Measurements from ENCODE around the gene NRBP1. TPM values are rescaled to one million over a fixed set of nuclear protein-coding genes. Genes with fewer than 3 reads are reported as not detected.

The NRBP1 gene
- total and polyA plus RNA-seq, 2 of the 4 experiments (the other 2 are of a cell fraction): 120 to 155 TPM

DNA sequence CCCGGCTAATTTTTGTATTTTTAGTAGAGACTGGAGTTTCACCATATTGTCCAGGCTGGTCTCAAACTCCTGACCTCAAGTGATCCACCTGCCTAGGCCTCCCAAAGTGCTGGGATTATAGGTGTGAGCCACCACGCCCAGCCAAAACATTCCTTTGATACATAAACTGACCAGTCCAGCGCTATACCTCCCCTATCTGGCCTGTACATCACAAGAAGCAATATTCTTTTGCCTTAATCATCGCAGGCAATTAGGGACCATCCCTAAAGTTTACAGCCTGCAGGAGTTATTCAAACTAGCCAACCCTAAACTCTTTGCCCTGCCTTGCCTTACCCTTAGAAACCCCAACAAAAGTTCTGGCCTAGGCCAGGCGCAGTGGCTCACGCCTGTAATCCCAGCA lies 12.3 kb upstream of the NRBP1 start:
- no peaks in the 10 kb centered on the region for H3K27me3 ChIP-seq (ENCODE audit: control insufficient read depth, insufficient read depth, low read length)
- H3K18ac ChIP-seq (ENCODE audit: low read depth, low read length): no peak overlapping the region
- no peak overlapping the region for H2AK9ac ChIP-seq (replicated peaks; ENCODE audit: low read depth, low read length, poor library complexity)
- no peak overlapping the region for H3K23ac ChIP-seq (ENCODE audit: low read depth, low read length)
- no peak overlapping the region for H3K4me2 ChIP-seq (ENCODE audit: low read depth, low read length)
- no peak overlapping the region for H4K5ac ChIP-seq (ENCODE audit: low read depth, low read length)
- no peak overlapping the region for H2BK15ac ChIP-seq (ENCODE audit: low read depth, low read length)
- H3K4ac ChIP-seq (ENCODE audit: low read depth, low read length): no peak overlapping the region
- no peak overlapping the region for H3K14ac ChIP-seq (replicated peaks; ENCODE audit: low read depth, low read length)
- no peak overlapping the region for H2BK20ac ChIP-seq (ENCODE audit: low read depth, low read length)
- no peaks in the 10 kb centered on the region for H4K20me1 ChIP-seq (ENCODE audit: insufficient read depth, low read length)
- no peak overlapping the region for H3K27ac ChIP-seq (ENCODE audit: insufficient read depth, low read length)
- H4K8ac ChIP-seq (ENCODE audit: low read depth in 2 of 2, low read length in 2 of 2): no peak overlapping the region
- in situ Hi-C loops (cut with MboI; ENCODE audit: low sequenced_read_pairs): no loop called here
- TF ChIP-seq MAZ (IDR thresholded peaks at IDR 0.05; ENCODE audit: borderline replicate concordance, low read depth, low read length) (no peak), RFX5 (IDR thresholded peaks at IDR 0.05; ENCODE audit: low read depth, low read length) (no peak), POLR2A (IDR thresholded peaks at IDR 0.05; ENCODE audit: low read depth, low read length) (no peak), RAD21 (IDR thresholded peaks at IDR 0.05; ENCODE audit: low read length) (no peak), RCOR1 (IDR thresholded peaks at IDR 0.05; ENCODE audit: insufficient replicate concordance, low read length) (no peak), NFE2L2 (IDR thresholded peaks at IDR 0.05; ENCODE audit: low read depth, low read length) (no peak), CEBPB (IDR thresholded peaks at IDR 0.05; ENCODE audit: low read depth, low read length) (no peak), CHD1 (IDR thresholded peaks at IDR 0.05; ENCODE audit: low read depth, low read length) (no peak), MAFK (IDR thresholded peaks at IDR 0.05; ENCODE audit: low read depth, low read length) (no peak), BHLHE40 (IDR thresholded peaks at IDR 0.05; ENCODE audit: low read depth, low read length) (no peak)
- TF ChIP-seq, protein P1, sequence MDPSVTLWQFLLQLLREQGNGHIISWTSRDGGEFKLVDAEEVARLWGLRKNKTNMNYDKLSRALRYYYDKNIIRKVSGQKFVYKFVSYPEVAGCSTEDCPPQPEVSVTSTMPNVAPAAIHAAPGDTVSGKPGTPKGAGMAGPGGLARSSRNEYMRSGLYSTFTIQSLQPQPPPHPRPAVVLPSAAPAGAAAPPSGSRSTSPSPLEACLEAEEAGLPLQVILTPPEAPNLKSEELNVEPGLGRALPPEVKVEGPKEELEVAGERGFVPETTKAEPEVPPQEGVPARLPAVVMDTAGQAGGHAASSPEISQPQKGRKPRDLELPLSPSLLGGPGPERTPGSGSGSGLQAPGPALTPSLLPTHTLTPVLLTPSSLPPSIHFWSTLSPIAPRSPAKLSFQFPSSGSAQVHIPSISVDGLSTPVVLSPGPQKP (IDR thresholded peaks at IDR 0.05; ENCODE audit: borderline replicate concordance, low read depth, low read length): no peak
- TF ChIP-seq, protein P2, sequence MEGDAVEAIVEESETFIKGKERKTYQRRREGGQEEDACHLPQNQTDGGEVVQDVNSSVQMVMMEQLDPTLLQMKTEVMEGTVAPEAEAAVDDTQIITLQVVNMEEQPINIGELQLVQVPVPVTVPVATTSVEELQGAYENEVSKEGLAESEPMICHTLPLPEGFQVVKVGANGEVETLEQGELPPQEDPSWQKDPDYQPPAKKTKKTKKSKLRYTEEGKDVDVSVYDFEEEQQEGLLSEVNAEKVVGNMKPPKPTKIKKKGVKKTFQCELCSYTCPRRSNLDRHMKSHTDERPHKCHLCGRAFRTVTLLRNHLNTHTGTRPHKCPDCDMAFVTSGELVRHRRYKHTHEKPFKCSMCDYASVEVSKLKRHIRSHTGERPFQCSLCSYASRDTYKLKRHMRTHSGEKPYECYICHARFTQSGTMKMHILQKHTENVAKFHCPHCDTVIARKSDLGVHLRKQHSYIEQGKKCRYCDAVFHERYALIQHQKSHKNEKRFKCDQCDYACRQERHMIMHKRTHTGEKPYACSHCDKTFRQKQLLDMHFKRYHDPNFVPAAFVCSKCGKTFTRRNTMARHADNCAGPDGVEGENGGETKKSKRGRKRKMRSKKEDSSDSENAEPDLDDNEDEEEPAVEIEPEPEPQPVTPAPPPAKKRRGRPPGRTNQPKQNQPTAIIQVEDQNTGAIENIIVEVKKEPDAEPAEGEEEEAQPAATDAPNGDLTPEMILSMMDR (conservative IDR thresholded peaks at IDR 0.05; ENCODE audit: low read depth, low read length): no peak
- intact Hi-C loops (cut with micrococcal nuclease): no loop called here
- no peaks in the 10 kb centered on the region for H3K9me3 ChIP-seq (ENCODE audit: control insufficient read depth, insufficient read depth, low read length)
- no peak overlapping the region for H4K91ac ChIP-seq (ENCODE audit: insufficient read depth, low read depth, low read length)
- POLR2A ChIA-PET (ENCODE audit: unreplicated experiment): no interaction called here
- WGBS, 2 experiments (ENCODE audit: extremely low coverage in 2 of 2, insufficient read length in 1 of 2): 90% methylated on average over 4 of the region's 6 CpGs; no CpG with 5 or more reads in 1 of the 2 experiments
- H3K4me1 ChIP-seq (ENCODE audit: control insufficient read depth, insufficient read depth, low read length): no peaks in the 10 kb centered on the region
- DNase-seq: no peak
- ATAC-seq (ENCODE audit: low read depth): no peak
- CTCF ChIA-PET: no interaction called here
- H2AFZ ChIP-seq (replicated peaks; ENCODE audit: low read length, poor library complexity): no peak overlapping the region
- no peak overlapping the region for H2BK120ac ChIP-seq (ENCODE audit: low read depth, low read length)
- no peak overlapping the region for H2AK5ac ChIP-seq (ENCODE audit: low read depth, low read length)
- BruUV-seq (replicated peaks): no TSS peak
- no peak overlapping the region for H3K4me3 ChIP-seq (ENCODE audit: insufficient read depth, low read depth, low read length)
- dilution Hi-C loops (cut with HindIII; ENCODE audit: low sequenced_read_pairs, unreplicated experiment): no loop called here
- no peaks in the 10 kb centered on the region for H3K36me3 ChIP-seq (ENCODE audit: control insufficient read depth, insufficient read depth, low read length)
- H3K79me1 ChIP-seq (ENCODE audit: low read depth in 1 of 2, low read length in 2 of 2): no peaks in the 10 kb centered on the region
- H2BK5ac ChIP-seq (ENCODE audit: low read depth, low read length, poor library complexity, severe bottlenecking): no peak overlapping the region
- no peaks in the 10 kb centered on the region for H3K9me1 ChIP-seq (ENCODE audit: insufficient read depth, low read length)
- H3K9ac ChIP-seq (ENCODE audit: low read depth, low read length): no peak overlapping the region
- H3K56ac ChIP-seq (ENCODE audit: extremely low read depth, insufficient read depth, low read length): no peak overlapping the region

Measured in IMR-90 (cell line).